Medulla oblongata (tissue), 1 donor: ENCODE results near the gene OR4C12.
A peak's percentile ranks its signal among the peaks of the same experiment; 100 is the strongest.
"Not testable (repeated sequence)": the region's sequence is repeated elsewhere in the genome, so short reads cannot be mapped to it uniquely, and the experiment has no call there.

ENCODE experiments used
- DNase-seq: peaks from one replicate; pipeline ENCODE4 v3.0.0-alpha.2; 2015; ENCODE audit errors: extremely low spot score

OR4C12 gene

DNA sequence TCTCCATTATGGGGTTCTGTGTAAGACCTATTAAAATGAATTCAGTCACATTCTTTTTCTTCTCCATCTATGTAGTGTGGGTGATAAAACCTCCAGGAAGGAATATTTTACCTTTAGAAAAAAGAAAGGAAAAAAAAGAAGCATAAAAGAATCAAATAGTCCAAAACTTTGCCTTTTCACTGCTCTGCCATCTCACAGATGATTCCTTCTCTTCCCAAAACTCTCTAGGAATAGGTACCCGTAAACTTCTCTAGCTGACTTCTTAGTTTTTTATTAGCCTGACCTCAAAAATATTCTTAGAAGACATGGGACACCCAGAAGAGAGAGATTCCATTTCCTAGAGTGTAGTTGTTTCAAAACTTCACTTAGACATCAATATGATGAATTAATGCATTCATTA lies at the start of gene OR4C12:
Gene OR4C12 (minus strand): TSS at position 101 of the 400 bp plus-strand sequence. CDS start 34 bp downstream, at position 67.
- not testable (repeated sequence) for DNase-seq

DNA sequence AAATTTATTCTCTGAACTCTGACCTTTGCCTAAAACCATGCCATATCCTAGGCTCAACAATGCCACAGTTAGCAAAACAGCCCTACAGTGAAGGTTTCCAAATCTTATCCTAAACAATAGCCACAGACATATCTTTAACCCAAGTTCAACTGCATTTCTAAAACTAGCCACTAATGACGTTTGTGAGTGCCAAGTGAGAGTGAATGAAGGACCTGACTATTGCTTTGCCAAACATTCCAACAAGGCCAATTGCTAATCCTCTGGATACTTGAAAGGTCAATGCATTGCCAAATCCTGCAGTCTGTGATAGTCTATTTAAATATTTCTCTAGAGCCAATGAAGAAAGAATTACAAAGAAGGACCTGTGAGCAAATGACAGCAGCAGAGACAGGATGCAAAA lies 47.9 kb upstream of the OR4C12 start:
- DNase-seq: no peak

- DNase-seq: peak; percentile 81
These were observed 13.2 kb upstream of the OR4C12 start for GRCh38 chr11:49995565-49995964.

DNA sequence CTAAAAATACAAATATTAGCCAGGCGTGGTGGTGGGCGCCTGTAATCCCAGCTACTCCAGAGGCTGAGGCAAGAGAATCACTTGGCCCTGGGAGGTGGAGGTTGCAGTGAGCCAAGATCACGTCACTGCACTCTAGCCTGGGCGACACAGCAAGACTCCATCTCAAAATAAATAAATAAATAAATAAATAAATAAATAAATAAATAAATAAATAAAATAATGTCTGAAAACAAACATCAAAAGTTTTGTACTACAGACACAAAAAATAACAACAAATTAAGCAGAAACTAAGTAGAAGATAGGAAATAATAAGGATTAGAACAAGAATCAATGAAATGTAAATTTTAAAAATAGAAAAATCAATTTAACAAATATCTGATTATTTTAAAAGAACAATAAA lies 8.9 kb downstream of the OR4C12 start:
- not testable (repeated sequence) for DNase-seq

- no peak for DNase-seq
These were observed 30.2 kb downstream of the OR4C12 start, which contains the start of gene OR4C13 for GRCh38 chr11:49952091-49952490. OR4C13 (plus strand) TSS chr11:49952391; CDS start chr11:49952423, 32 bp downstream.

DNA sequence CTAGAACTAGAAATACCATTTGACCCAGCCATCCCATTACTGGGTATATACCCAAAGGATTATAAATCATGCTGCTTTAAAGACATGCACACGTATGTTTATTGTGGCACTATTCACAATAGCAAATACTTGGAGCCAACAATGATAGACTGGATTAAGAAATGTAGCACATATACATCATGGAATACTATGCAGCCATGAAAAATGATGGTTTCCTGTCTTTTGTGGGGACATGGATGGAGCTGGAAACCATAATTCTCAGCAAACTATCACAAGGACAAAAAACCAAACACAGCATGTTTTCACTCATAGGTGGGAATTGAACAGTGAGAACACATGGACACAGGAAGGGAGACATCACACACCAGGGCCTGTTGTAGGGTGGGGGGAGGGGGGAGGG lies 33.6 kb downstream of the OR4C12 start:
- DNase-seq: not testable (repeated sequence)
